SK-N-SH treated with all-trans-retinoic acid at 6 μM for 48 hours (cell line): ENCODE results near the gene SRGAP1.

Experiments
- CREB5 ChIP-seq: fragments of 250-450 bp; sonication (Bioruptor Pico); IDR thresholded peaks from 2 replicates; pipeline ENCODE4 v1.5.1; 2020; ENCODE audit warnings: low read depth, mild to moderate bottlenecking, moderate library complexity
- CSDC2 ChIP-seq: fragments of 250-450 bp; sonication (Bioruptor Pico); IDR thresholded peaks from 2 replicates; pipeline ENCODE4 v1.5.0; 2020; ENCODE audit warnings: mild to moderate bottlenecking, moderate library complexity
- CSRNP3 ChIP-seq: fragments of 250-450 bp; sonication (Bioruptor Pico); IDR thresholded peaks from 2 replicates; pipeline ENCODE4 v1.5.1; 2021; ENCODE audit warnings: mild to moderate bottlenecking, moderate library complexity
- ISL1 ChIP-seq: fragments of 250-450 bp; sonication (Bioruptor Pico); IDR thresholded peaks from 2 replicates; pipeline ENCODE4 v2.1.2; 2022; ENCODE audit warnings: mild to moderate bottlenecking, moderate library complexity
- PPARA ChIP-seq: fragments of 250-450 bp; sonication (Bioruptor Pico); IDR thresholded peaks from 2 replicates; pipeline ENCODE4 v1.5.0; 2020; ENCODE audit warnings: mild to moderate bottlenecking, borderline replicate concordance
- RARB ChIP-seq: fragments of 250-450 bp; sonication (Bioruptor Pico); IDR thresholded peaks from 2 replicates; pipeline ENCODE4 v1.8.0; 2021; ENCODE audit warnings: mild to moderate bottlenecking, moderate library complexity
- SNAI2 ChIP-seq: fragments of 250-450 bp; sonication (Bioruptor Pico); IDR thresholded peaks from 2 replicates; pipeline ENCODE4 v1.5.0; 2020; ENCODE audit warnings: mild to moderate bottlenecking, moderate library complexity
- TCF4 ChIP-seq: fragments of 250-450 bp; sonication (Bioruptor Pico); IDR thresholded peaks from 2 replicates; pipeline ENCODE4 v1.8.0; 2021; ENCODE audit warnings: mild to moderate bottlenecking, moderate library complexity, borderline replicate concordance
- ZFP3 ChIP-seq: fragments of 250-450 bp; sonication (Bioruptor Pico); IDR thresholded peaks from 2 replicates; pipeline ENCODE4 v1.5.0; 2020; ENCODE audit warnings: mild to moderate bottlenecking, moderate library complexity
- ZNF70 ChIP-seq: fragments of 450-650 bp; formaldehyde crosslinking; IDR thresholded peaks from 2 replicates; pipeline ENCODE4 v1.5.0; 2020; ENCODE audit warnings: mild to moderate bottlenecking, moderate library complexity

GRCh38 chr12:63949902-63950301, 105.4 kb downstream of the SRGAP1 start:
- TF ChIP-seq ZNF70 (CRISPR knock-in tag) = no peak
- TF ChIP-seq ISL1 (CRISPR knock-in tag) = no peak
- TF ChIP-seq CSRNP3 (CRISPR knock-in tag) = no peak
- no peak for TF ChIP-seq TCF4 (CRISPR knock-in tag)
- no peak for TF ChIP-seq ZFP3
- TF ChIP-seq SNAI2 (CRISPR knock-in tag) = no peak
- no peak for TF ChIP-seq CSDC2
- no peak for TF ChIP-seq RARB (CRISPR knock-in tag)
- no peak for TF ChIP-seq CREB5 (CRISPR knock-in tag)
- TF ChIP-seq PPARA = no peak
